OCI-LY1 (cell line): ENCODE data around the gene OGFR.

ENCODE experiments used
- EZH2 ChIP-seq: fragments of 200-600 bp; sonication (generic), shearing (Covaris generic); IDR thresholded peaks from 2 replicates; pipeline ENCODE4 v1.8.0; 2017; ENCODE audit warnings: borderline replicate concordance, mixed run types, mild to moderate bottlenecking, antibody characterized with exemption, low read length, moderate library complexity, mixed read lengths
- TF ChIP-seq, protein P1 (sequence below): fragments of 200-600 bp; sonication (generic), shearing (Covaris generic); IDR thresholded peaks from 2 replicates; pipeline ENCODE4 v1.5.1; 2017; ENCODE audit warnings: mild to moderate bottlenecking, antibody characterized with exemption, low read length, moderate library complexity, mixed read lengths

- TF ChIP-seq, protein P1, sequence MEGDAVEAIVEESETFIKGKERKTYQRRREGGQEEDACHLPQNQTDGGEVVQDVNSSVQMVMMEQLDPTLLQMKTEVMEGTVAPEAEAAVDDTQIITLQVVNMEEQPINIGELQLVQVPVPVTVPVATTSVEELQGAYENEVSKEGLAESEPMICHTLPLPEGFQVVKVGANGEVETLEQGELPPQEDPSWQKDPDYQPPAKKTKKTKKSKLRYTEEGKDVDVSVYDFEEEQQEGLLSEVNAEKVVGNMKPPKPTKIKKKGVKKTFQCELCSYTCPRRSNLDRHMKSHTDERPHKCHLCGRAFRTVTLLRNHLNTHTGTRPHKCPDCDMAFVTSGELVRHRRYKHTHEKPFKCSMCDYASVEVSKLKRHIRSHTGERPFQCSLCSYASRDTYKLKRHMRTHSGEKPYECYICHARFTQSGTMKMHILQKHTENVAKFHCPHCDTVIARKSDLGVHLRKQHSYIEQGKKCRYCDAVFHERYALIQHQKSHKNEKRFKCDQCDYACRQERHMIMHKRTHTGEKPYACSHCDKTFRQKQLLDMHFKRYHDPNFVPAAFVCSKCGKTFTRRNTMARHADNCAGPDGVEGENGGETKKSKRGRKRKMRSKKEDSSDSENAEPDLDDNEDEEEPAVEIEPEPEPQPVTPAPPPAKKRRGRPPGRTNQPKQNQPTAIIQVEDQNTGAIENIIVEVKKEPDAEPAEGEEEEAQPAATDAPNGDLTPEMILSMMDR, result no peak
- no peak for TF ChIP-seq EZH2
Observed at GRCh38 chr20:62754991-62755356, 49.7 kb upstream of the OGFR start.
